ENCODE data around the gene DAGLA. TPM values are rescaled to one million over a fixed set of nuclear protein-coding genes. Genes with fewer than 3 reads are reported as not detected.

DAGLA gene
- total RNA-seq, 1 experiment from 2014 or later, result 10.1 TPM

DNA sequence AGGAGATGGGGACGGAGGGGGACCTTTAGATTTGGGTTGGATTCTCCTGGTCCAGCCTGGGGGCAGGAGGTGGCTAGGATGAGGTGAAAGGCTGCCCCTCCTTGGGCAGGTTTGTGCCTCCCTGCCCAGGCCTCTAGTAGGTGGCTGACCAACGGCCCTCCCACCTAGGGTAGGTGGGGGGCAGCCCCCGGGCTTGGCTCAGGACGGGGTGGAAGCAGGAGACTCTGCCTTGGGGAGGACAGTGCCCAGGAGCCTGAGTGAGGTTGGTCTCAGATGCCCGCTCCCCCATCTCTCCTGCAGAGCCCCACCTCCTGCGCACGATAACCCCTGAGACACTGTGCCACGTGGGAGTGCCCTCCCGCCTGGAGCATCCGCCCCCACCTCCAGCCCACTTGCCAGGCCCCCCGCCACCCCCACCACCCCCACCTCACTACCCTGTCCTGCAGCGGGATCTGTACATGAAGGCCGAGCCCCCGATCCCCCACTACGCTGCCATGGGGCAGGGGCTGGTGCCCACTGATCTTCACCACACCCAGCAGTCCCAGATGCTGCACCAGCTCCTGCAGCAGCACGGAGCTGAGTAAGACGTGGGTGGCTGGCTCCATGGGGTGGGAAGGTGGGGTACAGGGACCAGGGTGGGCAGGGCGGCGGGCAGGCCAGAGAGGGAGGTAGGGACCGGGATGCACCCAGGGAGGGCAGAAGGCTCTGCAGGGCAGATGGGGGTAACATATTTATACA, 89.9 kb downstream of the DAGLA start:
- Histone ChIP-seq H3F3A (ENCODE audit: insufficient read depth, low read depth) (0 out of 2 replicates have a peak, but pooled peaks cover 4% of the 10 kb centered on the region), H3K4me2 (no peak overlapping the region), H3K27me3 (ENCODE audit: insufficient read depth, low read depth) (no peaks in the 10 kb centered on the region), H3K36me3 (ENCODE audit: low read depth) (no peaks in the 10 kb centered on the region), H3K9me3 (ENCODE audit: insufficient read depth, low read depth) (no peaks in the 10 kb centered on the region), H3K4me3 (no peak overlapping the region), H3K9me2 (ENCODE audit: insufficient read depth) (no peaks in the 10 kb centered on the region), H3K27ac (no peak overlapping the region), H3K79me2 (ENCODE audit: low read depth) (no peaks in the 10 kb centered on the region), H2AFZ (no peak overlapping the region), H4K20me1 (ENCODE audit: insufficient read depth) (no peaks in the 10 kb centered on the region), H3K4me1 (replicated peaks; ENCODE audit: insufficient read depth) (peaks cover 6% of the 10 kb centered on the region)
- TF ChIP-seq, protein P1, sequence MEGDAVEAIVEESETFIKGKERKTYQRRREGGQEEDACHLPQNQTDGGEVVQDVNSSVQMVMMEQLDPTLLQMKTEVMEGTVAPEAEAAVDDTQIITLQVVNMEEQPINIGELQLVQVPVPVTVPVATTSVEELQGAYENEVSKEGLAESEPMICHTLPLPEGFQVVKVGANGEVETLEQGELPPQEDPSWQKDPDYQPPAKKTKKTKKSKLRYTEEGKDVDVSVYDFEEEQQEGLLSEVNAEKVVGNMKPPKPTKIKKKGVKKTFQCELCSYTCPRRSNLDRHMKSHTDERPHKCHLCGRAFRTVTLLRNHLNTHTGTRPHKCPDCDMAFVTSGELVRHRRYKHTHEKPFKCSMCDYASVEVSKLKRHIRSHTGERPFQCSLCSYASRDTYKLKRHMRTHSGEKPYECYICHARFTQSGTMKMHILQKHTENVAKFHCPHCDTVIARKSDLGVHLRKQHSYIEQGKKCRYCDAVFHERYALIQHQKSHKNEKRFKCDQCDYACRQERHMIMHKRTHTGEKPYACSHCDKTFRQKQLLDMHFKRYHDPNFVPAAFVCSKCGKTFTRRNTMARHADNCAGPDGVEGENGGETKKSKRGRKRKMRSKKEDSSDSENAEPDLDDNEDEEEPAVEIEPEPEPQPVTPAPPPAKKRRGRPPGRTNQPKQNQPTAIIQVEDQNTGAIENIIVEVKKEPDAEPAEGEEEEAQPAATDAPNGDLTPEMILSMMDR (conservative IDR thresholded peaks at IDR 0.05), result no peak
- no peak for TF ChIP-seq EZH2 (IDR thresholded peaks at IDR 0.05; ENCODE audit: low read depth)
- BruUV-seq (replicated peaks), result no TSS peak
- intact Hi-C loops (cut with micrococcal nuclease; ENCODE audit: unreplicated experiment), result no loop called here
- ChIA-PET POLR2A (ENCODE audit: unreplicated experiment) (no interaction called here), CTCF (interaction anchor here (0.7 kb wide), 1 partner anchor 38 kb away, joined by 3 read pairs; no protein-coding TSS in a partner anchor)
- DNase-seq, result no peak

DNA sequence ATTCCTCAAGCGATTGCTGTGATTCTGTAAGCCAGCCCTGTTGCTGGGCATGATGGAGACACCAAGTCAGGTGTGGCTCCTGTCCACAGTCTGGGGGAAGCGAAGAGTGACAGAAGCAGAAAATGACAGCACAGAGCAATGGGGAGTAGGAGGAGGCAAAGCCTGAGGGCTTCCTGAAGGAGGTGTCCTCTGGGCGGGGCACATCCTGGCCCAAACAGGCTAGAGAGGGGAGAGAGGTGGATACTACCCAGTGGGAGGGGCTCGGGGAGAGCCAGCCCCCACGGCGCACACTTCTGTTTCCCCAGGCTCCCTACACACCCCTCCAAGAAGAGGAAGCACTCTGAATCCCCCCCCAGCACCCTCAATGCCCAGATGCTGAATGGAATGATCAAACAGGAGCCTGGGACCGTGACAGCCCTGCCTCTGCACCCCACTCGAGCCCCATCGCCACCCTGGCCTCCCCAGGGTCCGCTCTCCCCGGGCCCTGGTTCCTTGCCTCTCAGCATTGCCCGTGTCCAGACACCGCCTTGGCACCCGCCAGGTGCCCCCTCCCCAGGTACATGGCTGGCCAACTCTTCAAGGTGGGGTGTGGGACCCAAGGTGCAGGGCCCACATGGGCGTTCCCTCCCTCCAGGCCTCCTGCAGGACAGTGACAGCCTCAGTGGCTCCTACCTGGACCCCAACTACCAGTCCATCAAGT, 91.2 kb downstream of the DAGLA start:
- Histone ChIP-seq H3K27ac (no peak overlapping the region), H3K4me3 (no peak overlapping the region), H3K79me2 (ENCODE audit: low read depth) (no peaks in the 10 kb centered on the region), H3K9me2 (ENCODE audit: insufficient read depth) (no peaks in the 10 kb centered on the region), H3K4me1 (replicated peaks; ENCODE audit: insufficient read depth) (peaks cover 6% of the 10 kb centered on the region), H3K4me2 (no peak overlapping the region), H3K9me3 (ENCODE audit: insufficient read depth, low read depth) (no peaks in the 10 kb centered on the region), H4K20me1 (ENCODE audit: insufficient read depth) (no peaks in the 10 kb centered on the region), H3F3A (ENCODE audit: insufficient read depth, low read depth) (0 out of 2 replicates have a peak, but pooled peaks cover 4% of the 10 kb centered on the region), H3K36me3 (ENCODE audit: low read depth) (no peaks in the 10 kb centered on the region), H2AFZ (no peak overlapping the region), H3K27me3 (ENCODE audit: insufficient read depth, low read depth) (no peaks in the 10 kb centered on the region)
- BruUV-seq (replicated peaks), result no TSS peak
- intact Hi-C loops (cut with micrococcal nuclease; ENCODE audit: unreplicated experiment), result no loop called here
- TF ChIP-seq EZH2 (IDR thresholded peaks at IDR 0.05; ENCODE audit: low read depth), result no peak
- TF ChIP-seq, protein P1 (conservative IDR thresholded peaks at IDR 0.05), result no peak
- ChIA-PET POLR2A (ENCODE audit: unreplicated experiment) (no interaction called here), CTCF (no interaction called here)
- no peak for DNase-seq

DNA sequence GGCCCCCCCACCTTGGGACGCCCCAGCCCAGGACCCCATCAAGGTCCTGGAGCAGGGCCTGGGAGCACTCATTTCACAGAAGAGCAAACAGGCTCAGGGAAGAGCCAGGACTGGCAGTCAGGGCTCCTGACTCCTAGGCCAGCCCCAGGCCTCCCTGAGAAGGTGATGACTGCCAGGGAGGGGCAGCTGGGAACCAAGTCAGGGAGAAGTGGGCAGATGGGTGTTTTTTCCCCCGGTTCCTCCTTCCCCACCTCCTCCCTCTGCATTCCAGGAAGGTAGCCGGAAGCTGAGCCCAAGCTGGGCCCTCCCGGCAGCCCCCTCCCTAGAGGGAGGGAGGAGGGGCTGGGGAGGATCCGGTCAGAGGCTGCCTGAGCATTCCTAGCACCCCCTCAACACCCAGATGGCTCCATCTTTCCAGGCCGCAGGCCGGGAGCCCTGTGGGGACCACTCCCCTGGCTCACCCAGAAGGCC, 91.8 kb downstream of the DAGLA start:
- no peak for DNase-seq
- Histone ChIP-seq H4K20me1 (ENCODE audit: insufficient read depth) (no peaks in the 10 kb centered on the region), H3F3A (ENCODE audit: insufficient read depth, low read depth) (0 out of 2 replicates have a peak, but pooled peaks cover 4% of the 10 kb centered on the region), H3K9me3 (ENCODE audit: insufficient read depth, low read depth) (no peaks in the 10 kb centered on the region), H3K4me1 (replicated peaks; ENCODE audit: insufficient read depth) (peaks cover 6% of the 10 kb centered on the region), H3K4me2 (no peak overlapping the region), H3K27ac (no peak overlapping the region), H2AFZ (no peak overlapping the region), H3K36me3 (ENCODE audit: low read depth) (no peaks in the 10 kb centered on the region), H3K27me3 (ENCODE audit: insufficient read depth, low read depth) (no peaks in the 10 kb centered on the region), H3K9me2 (ENCODE audit: insufficient read depth) (no peaks in the 10 kb centered on the region), H3K4me3 (no peak overlapping the region), H3K79me2 (ENCODE audit: low read depth) (no peaks in the 10 kb centered on the region)
- TF ChIP-seq, protein P1 (conservative IDR thresholded peaks at IDR 0.05), result no peak
- no peak for TF ChIP-seq EZH2 (IDR thresholded peaks at IDR 0.05; ENCODE audit: low read depth)
- CTCF ChIA-PET, result interaction anchor here (0.6 kb wide), 2 partner anchors 18 to 1002 kb away, joined by 3 to 4 read pairs; no protein-coding TSS in a partner anchor
- POLR2A ChIA-PET (ENCODE audit: unreplicated experiment), result no interaction called here
- intact Hi-C loops (cut with micrococcal nuclease; ENCODE audit: unreplicated experiment), result no loop called here
- no TSS peak for BruUV-seq (replicated peaks)

All from PC-9 (cell line).